ENCODE measurements around the gene SIGLEC7.

SIGLEC7 gene

DNA sequence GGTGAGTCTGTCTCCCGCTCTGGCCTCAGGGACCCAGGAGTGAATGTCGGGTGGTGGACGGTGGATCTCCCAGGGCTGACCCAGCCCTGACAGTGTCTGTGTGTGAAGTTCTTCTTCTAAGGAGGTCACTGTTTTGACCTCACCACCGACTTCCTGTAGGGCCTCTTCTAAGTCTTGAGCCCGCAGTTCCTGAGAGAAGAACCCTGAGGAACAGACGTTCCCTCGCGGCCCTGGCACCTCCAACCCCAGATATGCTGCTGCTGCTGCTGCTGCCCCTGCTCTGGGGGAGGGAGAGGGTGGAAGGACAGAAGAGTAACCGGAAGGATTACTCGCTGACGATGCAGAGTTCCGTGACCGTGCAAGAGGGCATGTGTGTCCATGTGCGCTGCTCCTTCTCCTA, at the start of gene SIGLEC7:
Gene SIGLEC7 (plus strand): TSS at position 183 of the 400 bp plus-strand sequence. CDS start 69 bp downstream, at position 252.
- no peak for DNase-seq

- no peak for DNase-seq
These were observed 49.0 kb upstream of the SIGLEC7 start for GRCh38 chr19:51093101-51093500.

GRCh38 chr19:51093510-51094345, 48.4 kb upstream of the SIGLEC7 start:
- DNase-seq: no peak

- DNase-seq: peak; percentile 1
These were observed 47.3 kb upstream of the SIGLEC7 start for GRCh38 chr19:51094696-51095279.

DNA sequence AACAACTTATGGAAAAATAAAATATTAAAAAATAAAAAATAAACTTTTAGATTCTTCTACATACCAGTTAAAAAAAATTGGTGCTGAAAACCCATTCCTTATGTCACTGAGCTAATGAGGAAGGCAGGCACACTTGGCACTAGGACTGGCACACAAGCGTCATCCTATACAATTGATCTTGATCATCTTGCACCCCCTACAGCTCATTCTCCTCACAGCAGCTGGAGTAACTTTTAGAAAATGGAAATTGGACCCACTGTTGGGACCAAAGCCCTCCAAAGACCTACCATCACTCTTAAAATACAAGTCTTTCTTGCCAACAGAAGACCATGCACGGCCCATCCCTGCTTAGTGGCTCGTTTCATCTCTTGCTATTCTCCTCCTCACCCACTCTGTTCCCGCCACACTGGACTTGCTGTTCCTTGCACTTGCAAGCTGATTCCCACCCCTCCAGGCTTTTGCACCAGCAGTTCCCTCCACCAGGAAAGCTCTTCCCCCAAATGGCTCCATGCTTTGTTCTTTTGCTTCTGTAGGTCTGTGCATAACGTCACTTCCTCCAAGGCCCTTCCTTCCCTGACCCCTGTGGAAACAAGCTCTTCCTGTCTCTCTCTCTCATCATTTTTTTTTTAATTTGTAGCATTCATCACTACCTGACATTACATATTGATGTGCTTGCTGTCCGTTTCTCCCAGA, 45.5 kb upstream of the SIGLEC7 start:
- no peak for DNase-seq

DNA sequence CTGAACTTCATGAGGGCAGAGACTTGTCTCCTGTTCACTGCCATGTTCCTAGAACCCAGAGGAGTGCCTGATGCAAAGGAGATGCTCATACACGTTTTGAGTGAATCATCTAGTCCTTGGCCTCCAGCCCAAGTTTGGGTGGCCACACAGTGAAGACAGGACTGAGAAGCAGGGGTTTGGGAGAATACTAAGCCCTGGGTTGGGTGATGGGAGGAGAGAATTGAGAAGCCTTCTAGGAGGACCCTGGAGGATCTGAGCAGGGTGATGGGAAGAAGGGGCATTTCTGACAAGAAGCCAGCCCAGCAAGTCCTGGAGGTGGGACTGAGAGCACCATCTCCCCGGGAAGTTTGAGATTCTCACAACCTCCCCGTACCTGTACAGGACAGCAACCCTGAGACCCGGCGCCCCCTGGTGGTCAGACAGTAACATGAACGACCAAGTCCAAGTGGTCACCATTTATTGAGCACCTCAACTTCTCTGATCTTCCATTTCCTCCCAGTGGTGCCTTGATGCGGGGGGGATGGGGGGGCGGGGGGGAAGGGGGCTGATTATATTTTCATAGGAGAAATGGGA, 44.8 kb upstream of the SIGLEC7 start:
- DNase-seq: peak; percentile 9

GRCh38 chr19:51097796-51098195, 44.3 kb upstream of the SIGLEC7 start:
- no peak for DNase-seq

DNA sequence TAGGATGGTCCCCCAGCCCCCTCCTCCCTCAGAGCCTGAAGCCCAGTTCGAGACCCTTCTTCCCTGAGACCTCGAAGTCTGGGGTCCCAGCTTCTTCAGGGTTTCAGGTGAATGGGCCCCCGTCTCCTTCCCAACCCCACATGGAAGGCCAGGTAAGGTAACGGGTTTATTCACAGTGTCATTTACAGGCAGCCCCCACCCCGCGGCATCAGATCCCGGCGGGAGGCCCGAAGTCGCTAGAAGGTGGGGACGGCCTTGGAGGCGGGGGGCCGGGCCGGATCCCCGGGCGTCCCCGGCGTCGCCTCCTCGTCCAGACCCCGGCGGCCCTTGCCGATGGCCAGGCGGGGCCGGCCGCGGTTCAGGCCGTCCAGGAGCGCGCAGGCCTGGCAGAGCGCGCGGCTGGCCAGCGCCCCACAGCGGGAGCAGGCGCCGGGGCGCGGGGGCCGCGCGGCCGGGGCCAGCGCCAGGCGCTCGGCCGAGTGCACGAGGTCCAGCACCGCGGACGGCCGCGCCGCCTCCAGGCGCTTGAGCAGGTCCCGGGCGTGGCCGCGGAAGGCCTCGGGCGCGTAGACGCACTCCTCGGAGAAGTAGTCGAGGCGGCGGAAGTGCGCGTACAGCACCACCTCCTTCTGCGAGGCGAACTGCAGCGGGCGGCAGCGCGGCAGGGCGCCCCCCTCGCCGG, 43.6 kb upstream of the SIGLEC7 start:
- DNase-seq: no peak

- no peak for DNase-seq
These were observed 43.1 kb upstream of the SIGLEC7 start for GRCh38 chr19:51099047-51099382.

- DNase-seq: no peak
These were observed 41.5 kb upstream of the SIGLEC7 start for GRCh38 chr19:51100601-51101000.

GRCh38 chr19:51101171-51101865, 40.8 kb upstream of the SIGLEC7 start:
- DNase-seq: no peak

- no peak for DNase-seq
These were observed 39.1 kb upstream of the SIGLEC7 start for GRCh38 chr19:51102991-51103390.

DNA sequence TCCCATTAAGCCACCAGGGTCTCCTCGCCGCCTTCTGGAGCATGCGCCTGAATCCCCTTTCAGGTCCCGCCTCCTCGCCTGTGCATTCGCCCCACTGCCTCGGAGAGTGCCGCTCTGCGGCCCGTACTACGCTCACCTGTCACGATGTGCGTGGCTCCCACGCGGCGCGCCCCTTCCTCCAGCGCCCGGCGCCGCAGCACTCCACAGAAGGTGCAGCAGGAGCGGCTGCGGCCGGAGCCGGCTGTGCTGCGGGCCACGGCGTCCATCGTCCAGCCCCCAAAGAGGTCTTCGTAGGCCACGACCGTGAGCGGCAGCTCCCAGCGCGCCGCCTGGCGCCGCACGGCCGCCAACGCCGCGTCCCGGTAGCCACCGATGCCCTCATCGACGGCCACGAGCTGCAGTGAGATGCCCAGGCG, 38.2 kb upstream of the SIGLEC7 start:
- no peak for DNase-seq

DNA sequence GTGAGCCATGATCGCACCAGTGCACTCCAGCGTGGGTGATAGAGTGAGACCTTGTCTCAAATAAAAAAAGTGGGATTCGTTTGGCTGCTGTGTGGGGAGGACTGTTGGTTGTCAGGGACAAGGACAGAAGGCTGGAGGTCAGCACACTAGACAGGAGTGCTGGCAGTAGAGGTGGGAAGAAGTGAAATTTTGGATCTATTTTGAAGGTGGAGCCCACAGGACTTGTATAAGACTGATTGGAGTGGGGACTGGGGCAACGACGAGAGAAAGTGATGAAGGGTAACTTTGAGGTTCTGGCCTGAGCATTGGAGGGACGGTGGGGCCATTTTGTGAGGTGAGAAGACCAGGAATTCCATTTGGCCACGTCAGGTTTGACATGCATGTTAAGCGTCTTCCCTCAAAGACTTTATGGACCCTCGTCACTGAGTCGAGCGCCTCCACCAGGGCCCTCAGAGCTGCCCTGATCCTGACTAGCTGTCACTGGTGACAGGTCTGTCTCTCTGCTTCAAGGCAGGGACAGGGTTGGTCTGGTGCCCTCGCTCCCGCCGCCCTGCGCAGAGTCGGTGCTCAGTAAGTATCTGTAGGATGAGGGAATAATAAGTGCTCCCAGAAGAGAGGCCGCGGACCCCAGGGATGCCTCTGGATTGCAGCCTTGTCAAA, 34.6 kb upstream of the SIGLEC7 start:
- DNase-seq: no peak

GRCh38 chr19:51108066-51108804, 33.9 kb upstream of the SIGLEC7 start, which contains the start of gene CTU1:
TSS of gene CTU1 (minus strand) at chr19:51108409. CDS start at chr19:51104569, 3,840 bp downstream.
- peak; percentile 99 for DNase-seq

DNA sequence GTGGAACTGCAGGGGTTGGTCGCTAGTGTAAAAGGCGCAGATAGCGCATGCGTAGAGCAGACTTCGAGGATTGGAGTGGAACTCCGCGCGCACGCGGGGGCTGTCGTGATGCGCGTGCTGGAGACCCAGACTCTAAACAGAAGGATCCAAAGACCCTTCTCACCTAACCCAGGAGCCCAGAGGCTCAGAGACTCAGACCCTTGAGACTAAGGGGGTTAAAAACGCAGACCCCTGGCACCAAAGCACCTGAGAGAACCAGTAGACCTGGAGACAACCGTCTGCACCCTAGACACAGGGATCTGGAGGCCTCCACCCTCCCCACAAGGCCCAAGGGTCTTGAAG, 33.3 kb upstream of the SIGLEC7 start:
- DNase-seq: no peak

DNA sequence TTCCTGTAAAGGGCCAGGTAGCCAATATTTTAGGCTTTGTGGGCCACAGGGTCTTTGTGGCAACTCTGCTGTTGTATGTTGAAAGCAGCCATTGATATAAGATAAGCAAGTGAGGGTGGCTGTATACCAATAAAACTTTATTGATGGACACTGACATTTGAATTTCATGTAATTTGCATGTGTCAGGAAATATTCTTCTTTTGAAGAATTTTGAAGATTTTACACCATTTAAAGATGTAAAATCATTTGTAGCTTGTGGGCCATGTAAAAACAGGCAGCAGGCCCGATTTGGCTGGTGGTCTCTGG, 31.5 kb upstream of the SIGLEC7 start:
- no peak for DNase-seq

GRCh38 chr19:51111606-51112005, 30.5 kb upstream of the SIGLEC7 start:
- no peak for DNase-seq

- DNase-seq: no peak
These were observed 27.9 kb upstream of the SIGLEC7 start for GRCh38 chr19:51114087-51114729.

DNA sequence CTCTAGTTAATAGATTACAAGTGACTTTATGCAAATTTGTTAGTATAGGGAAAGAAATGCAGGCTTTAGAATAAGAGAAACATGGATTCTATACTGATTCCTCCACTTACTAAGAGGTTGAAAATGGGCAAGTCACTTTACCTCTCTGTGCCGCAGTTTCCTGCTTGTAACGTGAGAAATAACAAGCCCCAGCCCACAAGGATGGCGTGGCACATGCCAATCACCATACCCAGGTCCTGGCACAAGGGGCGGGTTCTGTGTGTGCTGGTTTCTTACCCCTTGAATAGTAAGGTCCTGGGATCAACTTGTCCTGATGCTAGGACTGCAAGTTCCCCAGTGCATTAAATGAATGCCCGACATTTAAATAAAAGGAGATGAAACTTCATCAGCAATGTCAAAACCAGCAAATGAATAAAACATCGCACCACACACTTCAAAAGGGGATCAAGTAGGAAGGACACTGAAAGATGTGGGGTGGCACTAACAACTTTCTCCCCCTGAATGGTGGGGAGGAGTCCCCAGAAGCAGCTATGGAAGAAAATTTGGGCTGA, 25.3 kb upstream of the SIGLEC7 start:
- no peak for DNase-seq
